ENCODE data around the gene KDM2A.

Gene KDM2A

DNA sequence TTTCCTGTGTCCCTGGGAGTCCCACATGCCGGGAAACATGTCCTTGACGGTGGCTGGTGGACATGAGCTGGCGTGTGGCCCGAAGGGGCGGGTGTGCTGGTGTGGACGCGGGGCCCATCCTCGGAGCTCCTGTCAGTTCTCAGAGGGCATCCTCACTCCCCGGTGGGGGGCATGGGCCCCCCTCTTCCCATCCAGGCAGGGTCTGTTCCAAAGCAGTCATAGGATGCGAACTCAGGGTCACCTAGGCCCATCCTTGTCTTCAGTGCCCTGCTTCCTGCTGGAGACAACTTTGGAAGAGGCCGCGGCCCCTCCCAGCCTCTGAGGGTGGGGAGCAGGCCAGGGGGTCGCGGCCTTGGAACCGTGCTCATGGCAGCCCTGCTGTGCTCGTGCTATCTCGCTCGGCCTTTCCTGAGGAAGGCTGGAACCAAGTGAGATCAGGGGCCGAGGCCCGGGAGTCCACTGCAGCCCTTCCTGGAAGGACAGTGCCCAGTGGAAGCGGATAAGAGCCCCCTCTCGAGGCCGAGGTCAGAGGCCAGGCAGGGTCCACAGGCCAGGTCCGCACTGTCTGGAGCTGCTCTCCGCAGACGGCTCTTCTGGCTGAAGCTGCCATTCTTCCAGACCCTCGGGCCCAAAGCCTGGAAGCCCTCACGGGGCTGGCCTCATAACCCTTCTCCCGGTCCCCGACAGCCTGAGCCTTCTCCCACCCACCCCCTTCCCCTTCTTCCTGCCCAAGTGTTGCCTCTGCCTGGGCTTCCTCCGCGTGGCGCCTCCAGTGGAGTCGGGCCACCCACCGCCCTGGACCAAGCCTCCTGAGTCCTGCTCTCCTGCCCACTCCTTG, 155.9 kb downstream of the KDM2A start:
- H4K91ac ChIP-seq (ENCODE audit: low read length): peak overlapping the region; percentile 31
- H3K79me1 ChIP-seq (replicated peaks; ENCODE audit: low read length, poor library complexity, severe bottlenecking): peaks cover 47% of the 10 kb centered on the region
- H3K27ac ChIP-seq (ENCODE audit: low read length, poor library complexity, severe bottlenecking): no peak overlapping the region
- no peak overlapping the region for H3K4me2 ChIP-seq (ENCODE audit: low read length, poor library complexity, severe bottlenecking)
- H3K23ac ChIP-seq (ENCODE audit: low read length in 2 of 2): no peak overlapping the region
- peak overlapping the region; percentile 55 for H2BK15ac ChIP-seq (ENCODE audit: low read depth, poor library complexity, severe bottlenecking)
- H2AFZ ChIP-seq (ENCODE audit: low read depth, low read length): no peak overlapping the region
- H2BK12ac ChIP-seq (ENCODE audit: low read length in 2 of 2): no peak overlapping the region
- H3K4me1 ChIP-seq (ENCODE audit: control insufficient read depth, insufficient read depth, low read depth, low read length): peaks cover 52% of the 10 kb centered on the region
- H3K36me3 ChIP-seq (ENCODE audit: control insufficient read depth in 1 of 2, insufficient read depth in 2 of 2, low read depth in 1 of 2, low read length in 2 of 2): peaks cover 10 to 71% of the 10 kb centered on the region in 2 experiments
- H3K18ac ChIP-seq (ENCODE audit: low read depth in 1 of 2, low read length in 2 of 2): peak overlapping the region in 1 of 2 experiments; percentile 33
- H4K8ac ChIP-seq (ENCODE audit: low read length): peak overlapping the region; percentile 48
- H3K27me3 ChIP-seq (ENCODE audit: control insufficient read depth in 1 of 2, insufficient read depth in 1 of 2, low read length in 2 of 2): no peaks in the 10 kb centered on the region
- H2BK5ac ChIP-seq (ENCODE audit: low read depth, low read length, poor library complexity, severe bottlenecking): no peak overlapping the region
- no peak overlapping the region for H3K9ac ChIP-seq (ENCODE audit: low read length)
- no peak overlapping the region for H3K14ac ChIP-seq (ENCODE audit: low read length in 2 of 2)
- no peaks in the 10 kb centered on the region for H3K9me3 ChIP-seq (ENCODE audit: control insufficient read depth, low read length)
- H2AK5ac ChIP-seq (ENCODE audit: low read length, severe bottlenecking): no peak overlapping the region
- DNase-seq: no peak
- no peak overlapping the region for H3K4me3 ChIP-seq (ENCODE audit: insufficient read depth in 1 of 2, low read depth in 1 of 2, low read length in 2 of 2)
- 80% methylated on average over 35 of the region's 35 CpGs for WGBS
- H2BK120ac ChIP-seq (ENCODE audit: low read depth, low read length): peak overlapping the region; percentile 55
- H3K4ac ChIP-seq (ENCODE audit: low read depth in 1 of 2, low read length in 2 of 2): peak overlapping the region in 1 of 2 experiments; percentile 31

DNA sequence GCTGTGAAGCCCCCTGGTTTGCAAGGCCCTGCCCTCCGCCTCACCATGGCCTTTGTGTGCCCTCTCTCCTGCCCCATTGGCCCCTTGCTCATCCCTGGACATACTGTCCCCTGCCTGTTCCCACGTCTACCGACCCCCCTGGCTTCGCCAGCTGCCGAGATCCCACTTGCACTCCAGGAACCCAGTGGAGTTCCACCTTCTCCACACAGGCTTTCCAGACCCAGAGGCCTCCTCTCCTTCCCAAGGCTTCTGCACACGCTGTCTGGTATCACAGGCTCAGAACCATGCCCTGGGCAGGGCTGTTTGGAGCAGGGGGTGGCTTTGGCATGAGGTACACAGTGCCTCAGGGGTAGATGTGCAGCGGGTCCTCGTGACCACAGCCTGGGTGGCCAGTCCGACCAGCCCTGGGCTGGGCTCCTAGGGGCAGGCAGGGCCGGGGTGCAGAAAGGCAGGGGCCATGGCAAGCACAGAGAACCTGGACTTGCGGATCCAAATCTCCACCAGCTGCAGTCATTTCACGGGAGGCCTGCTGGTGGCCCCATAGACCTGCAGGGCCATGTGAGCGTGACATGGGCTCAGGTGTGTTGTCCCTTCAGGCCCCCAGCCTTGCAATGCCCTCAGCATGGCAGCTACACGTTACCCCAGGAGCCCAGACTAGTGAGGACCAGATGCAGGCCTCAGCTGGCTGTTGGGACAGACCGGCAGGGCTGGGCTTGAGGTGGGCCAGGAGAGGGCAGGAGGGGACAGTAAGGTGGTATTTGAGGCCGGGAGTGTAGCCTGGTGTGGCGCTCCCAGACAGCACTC, 156.7 kb downstream of the KDM2A start:
- peak overlapping the region in 1 of 2 experiments; percentile 64 for H2BK12ac ChIP-seq (ENCODE audit: low read length in 2 of 2)

DNA sequence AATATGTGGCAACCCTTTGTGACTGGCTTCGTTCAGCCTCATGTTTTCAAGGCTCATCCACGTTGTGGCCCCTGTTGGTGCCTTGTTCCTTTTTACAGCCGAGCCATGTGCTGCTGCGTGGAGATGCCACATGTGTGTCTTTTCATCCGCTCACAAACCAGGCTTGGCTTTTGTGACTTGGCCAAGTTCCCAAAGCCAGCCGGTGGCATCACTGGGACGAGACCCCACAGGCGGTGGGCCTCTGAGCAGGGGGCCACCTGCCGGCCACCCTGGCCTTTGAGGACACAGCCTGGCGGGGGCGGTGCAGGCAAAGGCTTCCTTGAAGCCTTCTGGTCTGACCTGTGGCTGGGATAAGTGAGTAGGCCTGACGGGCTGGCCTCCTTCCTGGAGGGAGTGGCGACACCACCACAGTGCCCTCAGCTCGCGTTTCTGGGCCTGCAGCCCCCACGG, 157.7 kb downstream of the KDM2A start:
- peaks cover 60% of the 10 kb centered on the region for H3K79me1 ChIP-seq (replicated peaks; ENCODE audit: low read length, poor library complexity, severe bottlenecking)
- peak overlapping the region in 1 of 2 experiments; percentile 89 for H3K23ac ChIP-seq (ENCODE audit: low read length in 2 of 2)
- peak overlapping the region; percentile 89 for H4K91ac ChIP-seq (ENCODE audit: low read length)
- peak overlapping the region; percentile 74 for H4K8ac ChIP-seq (ENCODE audit: low read length)
- no peak overlapping the region for H3K27ac ChIP-seq (ENCODE audit: low read length, poor library complexity, severe bottlenecking)
- H3K18ac ChIP-seq (ENCODE audit: low read depth in 1 of 2, low read length in 2 of 2): peak overlapping the region; percentile 56 to 88
- H2BK12ac ChIP-seq (ENCODE audit: low read length in 2 of 2): peak overlapping the region; percentile 61 to 75
- H3K9ac ChIP-seq (ENCODE audit: low read length): peak overlapping the region; percentile 87
- H2BK120ac ChIP-seq (ENCODE audit: low read depth, low read length): peak overlapping the region; percentile 42
- no peak overlapping the region for H2BK15ac ChIP-seq (ENCODE audit: low read depth, poor library complexity, severe bottlenecking)
- H2AFZ ChIP-seq (ENCODE audit: low read depth, low read length): no peak overlapping the region
- H3K27me3 ChIP-seq (ENCODE audit: control insufficient read depth in 1 of 2, insufficient read depth in 1 of 2, low read length in 2 of 2): no peaks in the 10 kb centered on the region
- peaks cover 27 to 88% of the 10 kb centered on the region in 2 experiments for H3K36me3 ChIP-seq (ENCODE audit: control insufficient read depth in 1 of 2, insufficient read depth in 2 of 2, low read depth in 1 of 2, low read length in 2 of 2)
- peak overlapping the region in 1 of 2 experiments; percentile 77 for H3K4me3 ChIP-seq (ENCODE audit: insufficient read depth in 1 of 2, low read depth in 1 of 2, low read length in 2 of 2)
- H3K9me3 ChIP-seq (ENCODE audit: control insufficient read depth, low read length): no peaks in the 10 kb centered on the region
- H2AK5ac ChIP-seq (ENCODE audit: low read length, severe bottlenecking): peak overlapping the region; percentile 59
- 67% methylated on average over 16 of the region's 16 CpGs for WGBS
- peak overlapping the region in 1 of 2 experiments; percentile 82 for H3K14ac ChIP-seq (ENCODE audit: low read length in 2 of 2)
- DNase-seq: no peak
- H3K4ac ChIP-seq (ENCODE audit: low read depth in 1 of 2, low read length in 2 of 2): peak overlapping the region; percentile 87 to 89
- peaks cover 34% of the 10 kb centered on the region for H3K4me1 ChIP-seq (ENCODE audit: control insufficient read depth, insufficient read depth, low read depth, low read length)
- H2BK5ac ChIP-seq (ENCODE audit: low read depth, low read length, poor library complexity, severe bottlenecking): no peak overlapping the region
- no peak overlapping the region for H3K4me2 ChIP-seq (ENCODE audit: low read length, poor library complexity, severe bottlenecking)

More for the DNA sequence above, 156.7 kb downstream of the KDM2A start:
- DNase-seq: no peak
- Histone ChIP-seq H3K4me2 (ENCODE audit: low read length, poor library complexity, severe bottlenecking) (no peak overlapping the region), H3K36me3 (ENCODE audit: control insufficient read depth in 1 of 2, insufficient read depth in 2 of 2, low read depth in 1 of 2, low read length in 2 of 2) (peaks cover 18 to 79% of the 10 kb centered on the region in 2 experiments), H3K18ac (ENCODE audit: low read depth in 1 of 2, low read length in 2 of 2) (peak overlapping the region; percentile 18 to 48), H3K4ac (ENCODE audit: low read depth in 1 of 2, low read length in 2 of 2) (no peak overlapping the region), H4K91ac (ENCODE audit: low read length) (peak overlapping the region; percentile 77), H3K9ac (ENCODE audit: low read length) (no peak overlapping the region), H2BK15ac (ENCODE audit: low read depth, poor library complexity, severe bottlenecking) (peak overlapping the region; percentile 26), H3K14ac (ENCODE audit: low read length in 2 of 2) (no peak overlapping the region), H2BK120ac (ENCODE audit: low read depth, low read length) (no peak overlapping the region), H2AFZ (ENCODE audit: low read depth, low read length) (no peak overlapping the region), H3K9me3 (ENCODE audit: control insufficient read depth, low read length) (no peaks in the 10 kb centered on the region), H3K27me3 (ENCODE audit: control insufficient read depth in 1 of 2, insufficient read depth in 1 of 2, low read length in 2 of 2) (no peaks in the 10 kb centered on the region), H3K27ac (ENCODE audit: low read length, poor library complexity, severe bottlenecking) (no peak overlapping the region), H4K8ac (ENCODE audit: low read length) (peak overlapping the region; percentile 48), H3K23ac (ENCODE audit: low read length in 2 of 2) (peak overlapping the region in 1 of 2 experiments; percentile 86), H3K79me1 (replicated peaks; ENCODE audit: low read length, poor library complexity, severe bottlenecking) (peaks cover 55% of the 10 kb centered on the region), H3K4me1 (ENCODE audit: control insufficient read depth, insufficient read depth, low read depth, low read length) (peaks cover 43% of the 10 kb centered on the region), H2BK5ac (ENCODE audit: low read depth, low read length, poor library complexity, severe bottlenecking) (no peak overlapping the region), H3K4me3 (ENCODE audit: insufficient read depth in 1 of 2, low read depth in 1 of 2, low read length in 2 of 2) (no peak overlapping the region), H2AK5ac (ENCODE audit: low read length, severe bottlenecking) (no peak overlapping the region)
- 96% methylated on average over 17 of the region's 17 CpGs for WGBS

Measured in mesenchymal stem cell (in vitro differentiated cells and primary cell).